ENCODE results near the gene C16orf46. TPM values are rescaled to one million over a fixed set of nuclear protein-coding genes. Genes with fewer than 3 reads are reported as not detected.

Gene C16orf46
- total and polyA plus RNA-seq, 2 of the 13 experiments (the other 11 are each of a cell fraction or from before 2014, with no cell fraction given), result 0.38 to 0.55 TPM

- TF ChIP-seq GMEB1 (CRISPR knock-in tag; IDR thresholded peaks at IDR 0.05; ENCODE audit: borderline replicate concordance), result 0 out of 2 replicates have a peak, but pooled peaks have one; percentile 10
- no peak for TF ChIP-seq RERE (CRISPR knock-in tag; IDR thresholded peaks at IDR 0.05; ENCODE audit: low read depth)
- TF ChIP-seq POLR2AphosphoS2 (IDR thresholded peaks at IDR 0.05; ENCODE audit: low read depth, low read length), result no peak
- no peak for TF ChIP-seq ZSCAN22 (CRISPR knock-in tag; IDR thresholded peaks at IDR 0.05)
- TF ChIP-seq ZNF883 (CRISPR knock-in tag; IDR thresholded peaks at IDR 0.05; ENCODE audit: not compliant biosample characterization), result no peak
- TF ChIP-seq MIER2 (CRISPR knock-in tag; IDR thresholded peaks at IDR 0.05), result no peak
- no peak for TF ChIP-seq DRAP1 (CRISPR knock-in tag; IDR thresholded peaks at IDR 0.05)
- no peak for TF ChIP-seq SIX4 (CRISPR knock-in tag; IDR thresholded peaks at IDR 0.05)
- 0 out of 2 replicates have a peak, but pooled peaks have one; percentile 45 for TF ChIP-seq SIN3B (IDR thresholded peaks at IDR 0.05; ENCODE audit: low read length)
- no peak for TF ChIP-seq GPBP1L1 (CRISPR knock-in tag; IDR thresholded peaks at IDR 0.05)
- no peak for TF ChIP-seq CEBPB (IDR thresholded peaks at IDR 0.05; ENCODE audit: borderline replicate concordance, low read depth, low read length)
- no peak for TF ChIP-seq ZZZ3 (CRISPR knock-in tag; IDR thresholded peaks at IDR 0.05; ENCODE audit: borderline replicate concordance)
- peak in 1 of 2 experiments; percentile 52; a peak in 1 of 4 replicates for TF ChIP-seq EP300 (IDR thresholded peaks at IDR 0.05; ENCODE audit: low read depth in 2 of 2, low read length in 2 of 2)
- TF ChIP-seq EP300 (CRISPR knock-in tag; IDR thresholded peaks at IDR 0.05; ENCODE audit: borderline replicate concordance), result no peak
- no peak for TF ChIP-seq SCMH1 (CRISPR knock-in tag; IDR thresholded peaks at IDR 0.05; ENCODE audit: borderline replicate concordance)
- TF ChIP-seq ZNF660 (CRISPR knock-in tag; IDR thresholded peaks at IDR 0.05; ENCODE audit: borderline replicate concordance, low read depth), result no peak
- no peak for TF ChIP-seq PCBP1 (IDR thresholded peaks at IDR 0.05; ENCODE audit: borderline replicate concordance, low read depth, low read length)
- TF ChIP-seq USF2 (IDR thresholded peaks at IDR 0.05; ENCODE audit: low read depth, low read length), result no peak
- no peak for TF ChIP-seq USF2 (CRISPR knock-in tag; IDR thresholded peaks at IDR 0.05; ENCODE audit: borderline replicate concordance)
Observed at GRCh38 chr16:81035398-81035974, 41.6 kb downstream of the C16orf46 start, which contains the start of gene ATMIN (continued).

All from HepG2 (cell line).